HG02588 (cell line): Measurements from ENCODE around the gene FTL.
"Not testable (repeated sequence)": the region's sequence is repeated elsewhere in the genome, so short reads cannot be mapped to it uniquely, and the experiment has no call there.

Source experiments
- ATAC-seq: cut with Tn5 transposase; IDR thresholded peaks from one replicate; pipeline ENCODE4 v1.9.1; 2021; ENCODE audit warnings: mild to moderate bottlenecking, moderate library complexity; ENCODE audit not compliant: unreplicated experiment

FTL gene

GRCh38 chr19:48965040-48965805 is at the start of gene FTL:
FTL (plus strand) TSS chr19:48965309; CDS start chr19:48965508, 199 bp downstream.
- ATAC-seq = peak; percentile 55

- ATAC-seq = no peak
Observed at GRCh38 chr19:48915757-48916156, 49.4 kb upstream of the FTL start.

DNA sequence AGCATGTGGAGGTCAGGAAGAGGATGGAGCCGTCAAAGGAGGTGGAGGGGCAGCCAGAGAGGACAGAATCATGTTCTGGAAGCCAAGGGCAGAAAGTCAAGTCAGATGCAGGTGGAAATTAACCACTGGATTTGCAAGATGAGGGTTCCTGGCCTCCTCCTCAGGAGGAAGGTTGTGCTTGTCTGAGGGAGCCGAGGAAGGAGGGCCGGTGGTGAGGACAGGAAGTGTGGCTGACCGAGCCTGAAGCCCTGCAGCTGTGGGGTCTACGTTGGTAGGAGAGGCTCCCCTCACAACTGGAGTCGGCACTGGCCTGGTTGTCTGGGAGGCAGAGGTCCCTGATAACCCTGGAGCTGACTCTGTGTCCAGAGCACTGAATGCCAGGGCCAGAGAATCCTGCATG is 47.0 kb upstream of the FTL start:
- no peak for ATAC-seq

GRCh38 chr19:48918801-48919247 is 46.3 kb upstream of the FTL start:
- ATAC-seq = no peak

- not testable (repeated sequence) for ATAC-seq
Observed at GRCh38 chr19:48919271-48919670, 45.8 kb upstream of the FTL start.

DNA sequence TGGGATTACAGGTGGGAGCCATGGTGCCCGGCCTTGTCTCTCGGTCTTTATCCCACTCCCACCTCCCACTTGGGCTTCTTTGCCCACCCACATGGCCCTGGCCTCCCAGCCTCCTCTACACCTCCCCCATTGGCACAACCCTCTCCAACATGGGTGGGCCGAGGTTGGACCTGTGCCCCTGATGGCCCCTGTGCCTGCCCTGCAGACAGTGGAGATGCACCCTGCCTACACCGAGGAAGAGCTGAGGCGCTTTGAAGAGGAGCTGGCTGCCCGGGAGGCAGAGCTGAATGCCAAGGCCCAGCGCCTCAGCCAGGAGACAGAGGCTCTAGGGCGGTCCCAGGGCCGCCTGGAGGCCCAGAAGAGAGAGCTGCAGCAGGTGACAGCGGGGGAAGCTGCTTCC is 44.2 kb upstream of the FTL start:
- ATAC-seq = no peak

- ATAC-seq = no peak
Observed at GRCh38 chr19:48921721-48922500, 43.2 kb upstream of the FTL start.

GRCh38 chr19:48922548-48923490 is 42.3 kb upstream of the FTL start:
- ATAC-seq = no peak

DNA sequence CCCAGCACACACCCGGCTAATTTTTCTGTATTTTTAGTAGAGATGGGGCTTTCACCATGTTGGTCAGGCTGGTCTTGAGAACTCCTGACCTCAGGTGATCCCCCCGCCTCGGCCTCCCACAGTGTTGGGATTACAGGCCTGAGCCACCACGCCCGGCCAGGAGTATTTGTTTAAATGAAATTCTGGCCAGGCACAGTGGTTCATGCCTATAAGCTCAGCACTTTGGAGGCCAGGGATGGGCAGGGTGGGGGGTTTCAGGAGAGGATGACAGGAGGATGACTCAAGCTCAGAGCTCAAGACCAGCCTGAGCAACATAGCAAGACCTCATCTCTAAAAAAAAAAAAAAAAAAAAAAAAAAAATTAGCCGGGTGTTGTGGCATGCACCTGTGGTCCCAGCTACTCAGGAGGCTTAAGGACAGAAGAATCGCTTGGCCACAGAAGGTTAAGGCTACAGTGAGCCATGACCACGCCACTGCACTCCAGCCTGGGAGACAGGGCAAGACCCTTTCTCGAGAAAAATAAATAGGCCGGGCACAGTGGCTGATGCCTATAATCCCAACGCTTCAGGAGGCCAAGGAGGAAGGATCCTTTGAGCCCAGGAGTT is 39.8 kb upstream of the FTL start:
- no peak for ATAC-seq

DNA sequence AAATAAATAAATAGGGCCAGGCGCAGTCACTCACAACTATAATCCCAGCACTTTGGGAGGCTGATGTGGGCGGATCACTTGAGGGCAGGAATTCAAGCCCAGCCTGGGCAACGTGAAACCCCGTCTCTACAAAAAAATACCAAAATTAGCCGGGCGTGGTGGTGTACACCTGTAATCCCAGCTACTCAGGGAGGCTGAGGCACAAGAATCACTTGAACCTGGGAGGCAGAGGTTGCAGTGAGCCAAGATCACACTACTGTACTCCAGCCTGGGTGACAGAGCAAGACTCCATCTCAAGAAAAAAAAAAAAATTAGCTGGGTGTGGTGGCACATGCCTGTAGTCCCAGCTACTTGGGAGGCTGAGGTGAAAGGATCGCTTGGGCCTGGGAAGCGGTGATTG is 39.2 kb upstream of the FTL start:
- ATAC-seq = not testable (repeated sequence)

DNA sequence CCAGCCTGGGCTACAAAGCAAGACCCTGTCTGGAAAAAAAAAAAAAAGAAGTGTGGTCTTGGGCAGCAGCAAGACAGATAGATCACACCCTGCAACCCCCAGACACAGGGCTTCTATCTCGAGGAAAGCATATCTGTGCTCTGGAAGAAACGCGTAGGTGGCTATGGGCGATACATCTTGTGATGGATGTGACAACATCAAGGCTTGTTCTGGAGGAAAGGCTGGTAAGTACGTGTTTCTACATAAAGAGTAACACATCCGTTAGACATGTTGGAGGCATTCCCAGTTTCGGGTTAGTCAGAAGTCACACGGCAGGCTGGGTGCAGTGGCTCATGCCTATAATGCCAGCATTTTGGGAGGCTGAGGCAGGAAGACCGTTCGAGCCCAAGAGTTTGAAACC is 38.2 kb upstream of the FTL start:
- no peak for ATAC-seq

DNA sequence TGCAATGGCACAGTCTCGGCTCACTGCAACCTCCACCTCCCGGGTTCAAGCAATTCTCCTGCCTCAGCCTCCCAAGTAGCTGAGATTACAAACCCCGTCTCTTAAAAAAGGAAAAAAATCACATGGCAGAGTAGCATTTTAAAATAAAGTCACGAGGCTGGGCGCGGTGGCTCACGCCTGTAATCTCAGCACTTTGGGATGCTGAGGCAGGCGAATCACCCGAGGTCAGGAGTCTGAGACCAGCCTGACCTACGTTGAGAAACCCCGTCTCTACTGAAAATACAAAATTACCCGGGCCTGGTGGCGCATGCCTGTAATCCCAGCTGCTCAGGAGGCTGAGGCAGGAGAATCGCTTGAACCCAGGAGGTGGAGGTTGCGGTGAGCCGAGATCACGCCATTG is 37.4 kb upstream of the FTL start:
- ATAC-seq = not testable (repeated sequence)

DNA sequence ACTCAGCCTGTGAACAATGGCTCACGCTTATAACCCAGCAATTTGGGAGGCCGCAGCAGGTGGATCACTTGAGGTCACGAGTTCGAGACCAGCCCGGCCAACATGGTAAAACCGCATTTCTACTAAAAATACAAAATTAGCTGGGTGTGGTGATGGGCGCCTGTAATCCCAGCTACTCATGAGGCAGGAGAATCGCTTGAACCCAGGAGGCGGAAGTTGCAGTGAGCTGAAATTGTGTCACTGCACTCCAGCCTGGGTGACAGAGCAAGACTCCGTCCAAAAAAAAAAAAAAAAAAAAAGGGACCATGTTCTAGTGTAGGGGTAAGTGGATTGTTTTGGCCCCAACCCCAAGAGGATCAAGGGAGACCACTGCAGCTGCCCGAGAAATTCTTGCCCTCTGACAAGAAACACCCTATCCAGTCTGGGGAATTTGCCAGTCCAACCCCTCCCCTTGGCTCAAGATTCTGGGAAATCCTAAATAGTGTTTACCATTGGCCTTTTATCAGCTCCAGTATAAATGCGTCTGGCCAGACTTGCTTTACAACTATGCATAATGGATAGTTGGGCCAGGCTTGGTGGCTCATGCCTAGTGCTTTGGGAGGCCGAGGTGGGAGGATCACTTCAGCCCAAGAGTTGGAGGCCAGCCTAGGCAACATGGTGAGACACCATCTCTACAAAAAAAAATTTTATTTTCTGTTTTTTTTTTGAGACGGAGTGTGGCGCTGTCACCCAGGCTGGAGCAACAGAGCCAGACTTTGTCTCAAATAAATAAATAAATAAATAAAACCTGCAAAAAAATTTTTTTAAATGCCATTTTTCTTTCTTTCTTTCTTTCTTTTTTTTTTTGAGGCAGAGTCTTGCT is 36.7 kb upstream of the FTL start:
- ATAC-seq = no peak

DNA sequence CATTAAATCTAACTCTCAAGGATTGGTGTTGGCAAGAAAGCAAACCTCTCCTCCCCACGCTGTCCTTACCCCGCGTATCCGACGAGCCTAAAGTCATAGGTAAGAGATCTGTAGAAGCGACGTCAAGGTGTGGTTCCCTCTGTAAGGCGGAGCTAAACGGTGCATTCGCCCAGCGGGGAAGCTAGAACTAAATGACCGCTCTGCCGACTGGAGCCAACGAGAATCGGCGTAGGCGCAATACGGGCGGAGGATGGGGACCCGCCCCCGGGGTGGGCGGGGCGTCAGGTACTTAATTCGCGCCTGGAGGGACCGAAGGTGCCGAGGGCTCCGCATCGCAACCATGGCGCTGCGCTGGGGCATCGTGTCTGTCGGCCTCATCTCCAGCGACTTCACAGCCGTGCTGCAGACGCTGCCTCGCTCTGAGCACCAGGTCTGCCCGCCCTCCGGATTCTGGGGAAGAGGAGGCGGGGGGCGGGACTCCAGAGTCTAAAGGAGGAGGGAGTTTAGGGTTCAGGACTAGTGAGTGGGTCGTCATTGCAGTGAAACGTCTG is 31.7 kb upstream of the FTL start, which contains the start of gene DHDH:
Gene DHDH (plus strand): TSS at position 318 of the 551 bp plus-strand sequence. CDS start 23 bp downstream, at position 341.
- ATAC-seq = no peak

GRCh38 chr19:48934837-48935236 is 30.3 kb upstream of the FTL start:
- no peak for ATAC-seq

DNA sequence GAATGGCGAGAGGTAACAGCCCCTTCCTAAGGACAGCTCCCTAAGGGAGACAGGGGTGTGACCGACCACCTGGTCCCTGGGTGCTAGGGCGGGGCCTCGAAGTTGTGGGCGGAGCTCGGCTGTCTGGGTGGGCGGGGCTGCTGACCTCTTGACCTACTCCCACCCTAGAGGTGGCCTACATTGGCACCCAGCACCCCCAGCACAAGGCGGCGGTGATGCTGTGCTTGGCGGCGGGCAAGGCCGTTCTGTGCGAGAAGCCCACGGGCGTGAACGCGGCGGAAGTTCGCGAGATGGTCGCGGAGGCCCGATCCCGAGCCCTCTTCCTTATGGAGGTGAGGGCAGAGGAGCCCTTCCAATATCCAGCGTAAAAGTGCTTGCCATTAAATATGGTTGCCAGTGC is 29.2 kb upstream of the FTL start:
- no peak for ATAC-seq

DNA sequence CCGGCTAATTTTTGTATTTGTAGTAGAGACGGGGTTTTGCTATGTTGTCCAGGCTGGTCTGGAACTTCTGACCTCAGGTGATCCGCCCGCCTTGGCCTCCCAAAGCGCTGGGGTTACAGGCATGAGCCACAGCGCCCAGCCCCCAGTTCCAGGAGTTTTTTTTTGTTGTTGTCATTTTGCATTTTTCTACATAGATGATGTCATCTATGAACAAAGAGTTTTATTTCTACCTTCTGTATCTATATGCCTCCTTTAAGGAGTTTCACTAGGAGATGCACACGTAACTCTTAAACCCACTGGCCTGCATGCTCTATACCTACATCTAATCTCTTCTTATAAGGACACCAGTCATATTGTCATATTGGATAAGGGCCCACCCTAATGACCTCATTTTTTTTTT is 26.9 kb upstream of the FTL start:
- ATAC-seq = no peak

GRCh38 chr19:48940902-48941301 is 24.2 kb upstream of the FTL start:
- ATAC-seq = no peak

GRCh38 chr19:48943081-48943480 is 22.0 kb upstream of the FTL start:
- no peak for ATAC-seq
